GM18505 (cell line): ENCODE results near the gene ERAP2.

ENCODE experiments used
- ATAC-seq: cut with Tn5 transposase; IDR thresholded peaks from one replicate; pipeline ENCODE4 v1.9.1; 2021; ENCODE audit not compliant: unreplicated experiment
- POLR2A ChIP-seq: IDR thresholded peaks from 4 replicates; pipeline ENCODE4 v1.6.1; 2011; ENCODE audit warnings: borderline replicate concordance; ENCODE audit not compliant: insufficient read depth, insufficient read length; ENCODE audit errors: extremely low read depth

The ERAP2 gene

DNA sequence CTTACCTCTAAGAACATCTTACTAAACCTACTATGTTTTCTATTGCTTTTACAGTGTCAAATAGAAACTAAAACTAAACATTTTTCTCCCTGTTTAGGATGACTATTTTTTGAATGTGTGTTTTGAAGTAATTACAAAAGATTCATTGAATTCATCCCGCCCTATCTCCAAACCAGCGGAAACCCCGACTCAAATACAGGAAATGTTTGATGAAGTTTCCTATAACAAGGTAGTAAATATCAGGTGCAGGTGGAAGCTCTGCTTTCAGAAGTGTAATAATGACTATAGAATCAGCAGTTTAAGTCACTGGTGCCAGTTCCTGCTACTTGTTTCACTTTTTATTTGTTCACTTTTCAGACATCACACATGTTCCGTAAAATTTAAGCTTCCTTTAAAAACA is 20.0 kb downstream of the ERAP2 start:
- ATAC-seq = peak; percentile 85
- no peak for TF ChIP-seq POLR2A

DNA sequence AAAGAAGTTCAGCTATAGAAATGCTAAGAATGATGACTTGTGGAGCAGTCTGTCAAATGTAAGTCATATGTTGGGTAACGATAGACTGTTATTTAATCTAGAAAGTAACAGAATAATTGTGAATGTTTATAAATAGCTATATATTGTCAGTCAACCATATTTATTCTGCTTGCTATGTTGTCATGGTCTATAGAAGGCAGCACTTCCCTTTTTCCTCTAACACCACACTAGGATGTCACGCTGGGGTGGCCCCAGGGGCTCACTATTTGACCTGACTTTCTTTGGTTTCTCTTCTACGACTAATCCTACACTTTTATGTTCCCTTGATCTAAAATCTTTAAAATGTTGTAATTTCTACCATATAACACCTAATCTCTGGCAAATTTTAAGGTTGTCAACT is 20.5 kb downstream of the ERAP2 start:
- peak; percentile 93 for ATAC-seq

DNA sequence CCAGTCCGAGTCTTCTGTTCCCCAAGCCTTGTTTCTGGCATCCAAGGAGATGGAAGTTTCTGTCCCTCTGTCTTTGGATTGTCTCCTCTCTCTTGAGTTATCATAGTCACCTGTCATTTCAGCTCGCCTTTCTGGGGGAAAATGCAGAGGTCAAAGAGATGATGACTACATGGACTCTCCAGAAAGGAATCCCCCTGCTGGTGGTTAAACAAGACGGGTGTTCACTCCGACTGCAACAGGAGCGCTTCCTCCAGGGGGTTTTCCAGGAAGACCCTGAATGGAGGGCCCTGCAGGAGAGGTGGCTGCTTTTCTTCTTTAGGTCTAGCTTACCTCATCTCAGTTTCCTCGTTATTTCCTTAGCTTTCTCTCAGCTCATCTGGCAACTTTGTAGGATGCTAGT is 25.1 kb downstream of the ERAP2 start:
- ATAC-seq = no peak
- TF ChIP-seq POLR2A = no peak

More for the DNA sequence above, 20.5 kb downstream of the ERAP2 start:
- no peak for TF ChIP-seq POLR2A

DNA sequence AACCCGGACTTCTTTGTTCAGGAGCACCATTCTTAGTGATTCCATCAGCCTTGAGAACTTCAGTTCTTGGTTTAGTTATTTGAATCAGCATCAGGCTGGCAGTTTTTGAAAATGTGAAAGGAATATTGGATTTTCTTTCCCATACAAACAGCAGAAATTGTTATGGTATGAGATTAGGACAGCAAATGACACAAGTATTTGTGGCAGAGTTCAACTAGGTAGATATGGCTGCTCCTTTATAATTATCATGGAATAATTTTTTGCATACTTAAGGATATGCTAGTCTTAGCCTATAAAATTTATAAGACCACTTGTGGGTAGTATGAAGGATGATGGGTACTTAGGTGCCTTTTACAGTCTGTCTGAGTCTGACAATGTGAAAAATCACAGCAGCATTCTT is 25.5 kb downstream of the ERAP2 start:
- ATAC-seq = no peak
- TF ChIP-seq POLR2A = no peak

DNA sequence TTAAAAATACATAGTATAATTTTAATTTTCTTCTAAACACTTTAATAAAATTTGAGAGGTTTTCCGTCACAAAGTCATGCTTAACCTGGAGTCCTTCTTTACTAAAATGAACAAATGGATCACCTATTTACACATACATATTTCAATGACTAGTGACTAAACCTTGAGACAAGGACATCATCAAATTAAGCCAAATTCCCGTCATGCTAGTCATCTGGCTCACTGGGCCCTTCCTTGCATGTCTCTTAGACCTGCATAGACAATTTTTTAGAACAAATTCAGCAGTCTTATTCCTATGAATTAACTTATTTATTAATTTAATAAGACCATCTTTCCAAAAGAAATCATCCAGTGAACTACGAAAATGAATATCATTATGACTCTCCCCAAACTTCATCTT is 26.6 kb downstream of the ERAP2 start:
- TF ChIP-seq POLR2A = no peak
- ATAC-seq = no peak

DNA sequence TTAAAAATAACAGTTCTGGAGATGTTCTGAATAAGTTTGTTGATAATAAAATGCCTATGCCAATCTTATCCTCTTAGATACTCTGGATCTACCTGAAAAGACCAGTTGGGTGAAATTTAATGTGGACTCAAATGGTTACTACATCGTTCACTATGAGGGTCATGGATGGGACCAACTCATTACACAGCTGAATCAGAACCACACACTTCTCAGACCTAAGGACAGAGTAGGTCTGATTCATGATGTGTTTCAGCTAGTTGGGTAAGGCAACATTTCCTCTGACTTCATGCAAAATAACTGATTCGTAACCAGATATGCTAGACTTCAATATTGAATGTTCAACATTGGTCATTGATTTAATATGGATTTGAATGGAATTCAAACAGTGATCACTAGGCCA is 27.0 kb downstream of the ERAP2 start:
- ATAC-seq = no peak
- TF ChIP-seq POLR2A = no peak

DNA sequence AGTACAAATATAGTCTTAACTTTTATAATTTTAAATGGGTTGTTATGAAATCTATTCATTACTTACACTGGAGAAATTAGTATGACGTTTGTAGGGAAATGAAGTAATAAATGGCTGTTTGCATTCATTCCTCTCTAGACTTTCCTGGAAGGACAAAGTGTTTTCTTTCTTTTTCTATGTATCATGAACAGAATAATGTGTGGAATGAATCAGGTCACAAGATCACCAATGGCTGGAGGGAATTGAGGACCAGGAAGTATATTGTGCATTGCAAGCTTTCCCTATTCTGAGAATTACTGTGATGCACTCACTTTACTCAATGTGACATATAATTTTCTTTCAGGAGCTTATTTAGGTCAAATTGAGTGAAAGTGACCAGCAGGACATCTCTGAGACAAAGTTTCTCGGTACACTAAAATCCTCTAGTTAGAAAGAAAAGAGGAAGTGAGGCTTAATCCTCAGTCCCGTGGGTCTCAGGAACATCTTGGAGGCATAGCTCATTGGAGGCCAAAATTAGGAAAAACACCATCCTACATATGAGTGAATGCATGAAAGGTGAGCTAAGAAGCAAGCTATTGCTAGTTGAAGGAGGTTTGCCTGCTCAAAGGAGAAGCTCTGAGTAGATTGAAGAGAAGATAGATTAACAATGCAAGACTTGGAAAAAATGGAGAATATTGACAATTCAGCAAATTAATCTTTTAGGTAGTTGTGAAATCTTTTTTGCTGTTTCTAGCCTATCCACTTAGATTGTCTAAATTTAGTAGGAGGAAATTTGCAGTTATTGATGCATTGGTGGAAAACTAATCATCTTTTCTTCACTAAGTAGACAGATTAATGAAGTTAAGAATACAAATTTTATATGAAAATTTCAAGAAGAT is 28.0 kb downstream of the ERAP2 start:
- ATAC-seq = no peak
- no peak for TF ChIP-seq POLR2A

DNA sequence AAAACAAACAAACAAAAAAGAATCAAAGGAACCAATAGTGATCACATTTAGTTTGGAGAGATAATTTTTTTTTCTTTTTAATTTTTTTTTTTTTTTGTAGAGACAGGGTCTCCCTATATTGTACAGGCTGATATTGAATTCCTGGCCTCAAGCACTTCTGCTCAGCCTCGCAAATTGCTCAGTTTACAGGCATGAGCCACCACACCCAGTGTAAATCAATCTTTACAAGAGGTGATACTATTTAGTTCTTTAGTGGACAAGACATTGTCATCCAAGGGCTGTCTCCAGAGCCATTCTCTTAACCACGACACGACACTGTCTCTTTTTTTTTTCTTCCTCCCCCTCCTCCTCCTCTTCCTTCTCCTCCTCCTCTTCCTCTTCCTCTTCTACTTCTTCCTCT is 29.6 kb downstream of the ERAP2 start:
- no peak for TF ChIP-seq POLR2A
- no peak for ATAC-seq

DNA sequence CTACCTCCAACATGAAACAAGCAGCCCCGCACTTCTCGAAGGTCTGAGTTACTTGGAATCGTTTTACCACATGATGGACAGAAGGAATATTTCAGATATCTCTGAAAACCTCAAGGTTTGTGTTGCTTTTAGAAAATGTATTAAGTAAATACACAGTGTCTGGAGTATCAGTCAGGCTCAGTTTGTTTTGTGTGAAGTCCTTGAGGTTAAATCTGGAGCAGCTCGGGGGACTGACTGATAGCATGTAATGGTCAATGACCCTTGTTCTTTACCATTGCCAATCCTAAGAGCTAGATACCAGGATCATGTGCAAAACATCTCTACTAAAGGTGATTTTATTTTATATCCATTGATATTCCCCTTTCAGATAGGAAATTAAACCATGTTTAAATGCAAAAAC is 32.7 kb downstream of the ERAP2 start:
- TF ChIP-seq POLR2A = no peak
- ATAC-seq = no peak

DNA sequence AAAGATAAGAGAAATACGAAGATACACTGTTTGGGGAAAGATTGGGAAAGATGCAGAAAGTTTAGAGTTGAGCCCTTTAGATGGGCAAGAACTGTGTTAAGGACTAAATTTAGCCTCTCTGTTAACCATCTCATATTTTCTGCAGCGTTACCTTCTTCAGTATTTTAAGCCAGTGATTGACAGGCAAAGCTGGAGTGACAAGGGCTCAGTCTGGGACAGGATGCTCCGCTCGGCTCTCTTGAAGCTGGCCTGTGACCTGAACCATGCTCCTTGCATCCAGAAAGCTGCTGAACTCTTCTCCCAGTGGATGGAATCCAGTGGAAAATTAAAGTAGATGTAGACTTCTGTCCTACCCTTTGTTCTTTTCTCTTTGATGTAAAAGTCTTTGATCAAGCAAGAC is 33.1 kb downstream of the ERAP2 start:
- no peak for ATAC-seq
- no peak for TF ChIP-seq POLR2A

DNA sequence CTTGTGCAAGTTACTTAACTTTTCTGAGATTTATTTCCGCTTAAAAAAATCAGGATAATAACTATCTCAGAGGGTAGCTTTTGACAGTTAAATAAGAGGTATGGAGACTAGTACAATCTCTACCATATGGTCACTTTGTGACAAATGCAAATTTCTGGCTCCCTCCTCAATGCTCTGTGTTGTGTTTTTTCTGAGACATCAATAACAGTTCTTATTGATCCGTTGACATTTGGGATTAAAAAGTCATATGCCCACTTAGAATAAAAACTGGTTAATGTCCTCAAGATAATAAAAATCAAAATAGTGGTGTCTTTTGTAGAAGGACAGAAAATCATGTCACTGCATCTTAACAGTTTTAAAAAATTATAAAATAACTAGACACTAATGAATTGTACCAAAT is 34.8 kb downstream of the ERAP2 start:
- no peak for ATAC-seq
- TF ChIP-seq POLR2A = no peak

DNA sequence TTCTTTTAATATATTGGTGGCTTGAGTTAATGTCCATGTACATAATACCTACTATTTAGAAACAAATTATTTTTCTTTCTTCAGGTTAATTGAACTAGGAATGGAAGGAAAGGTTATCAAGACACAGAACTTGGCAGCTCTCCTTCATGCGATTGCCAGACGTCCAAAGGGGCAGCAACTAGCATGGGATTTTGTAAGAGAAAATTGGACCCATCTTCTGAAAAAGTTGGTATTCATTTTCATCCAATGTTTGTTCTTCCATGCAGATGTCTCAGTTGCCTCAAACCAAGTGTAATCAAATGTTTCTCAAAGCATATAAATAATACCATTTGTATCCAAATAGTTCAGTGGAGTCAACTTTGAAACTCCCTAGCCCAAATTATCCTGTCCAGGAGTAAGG is 36.9 kb downstream of the ERAP2 start:
- TF ChIP-seq POLR2A = no peak
- ATAC-seq = no peak

DNA sequence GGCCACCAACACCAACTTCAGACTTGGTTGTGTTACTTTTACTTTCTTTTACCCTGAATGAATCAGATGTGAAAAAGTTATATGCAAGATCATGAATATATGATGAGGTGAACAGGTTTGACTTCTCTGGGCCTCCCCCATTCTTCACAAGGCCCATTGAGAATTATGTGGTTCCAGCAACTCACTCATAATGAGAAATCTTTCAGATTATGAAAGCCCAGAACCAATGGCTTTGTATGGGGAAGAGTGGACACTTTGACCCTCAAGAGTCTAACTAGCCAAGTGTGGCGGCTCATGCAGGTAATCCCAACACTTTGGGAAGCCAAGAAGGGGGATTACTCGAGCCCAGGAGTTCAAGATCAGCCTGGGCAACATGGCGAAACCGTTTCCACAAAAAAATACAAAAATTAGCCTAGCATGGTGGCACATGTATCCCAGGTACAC is 43.5 kb downstream of the ERAP2 start:
- ATAC-seq = peak; percentile 50
- no peak for TF ChIP-seq POLR2A

DNA sequence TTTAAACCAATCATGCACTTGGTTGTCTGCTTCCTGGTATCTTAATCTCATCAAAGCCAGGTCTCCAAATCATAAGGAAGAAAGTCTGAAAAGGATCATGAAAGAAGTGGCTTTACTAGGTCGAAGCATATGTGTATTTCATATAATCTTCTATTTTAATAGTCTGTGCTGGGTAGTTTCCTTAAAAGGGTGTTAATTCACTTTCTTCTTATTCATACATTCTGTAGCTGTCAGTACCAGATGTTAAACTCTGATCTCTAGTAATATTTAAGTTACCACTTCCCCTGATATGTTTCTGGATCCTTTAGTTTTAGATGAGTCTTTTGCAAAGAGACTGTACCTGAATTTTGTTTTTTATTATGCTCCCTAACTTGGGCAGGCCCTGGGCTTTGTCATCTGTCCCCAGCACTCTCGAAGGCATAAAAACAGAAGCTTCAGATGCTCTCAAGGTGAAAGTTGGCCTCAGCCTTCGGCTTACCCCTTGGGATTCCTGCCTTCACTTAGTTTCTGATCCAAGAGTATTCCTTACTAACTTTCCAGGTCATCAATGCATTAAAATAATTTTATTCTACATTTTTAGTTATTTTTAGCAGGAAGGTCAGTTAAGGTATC is 44.5 kb downstream of the ERAP2 start:
- TF ChIP-seq POLR2A = no peak
- ATAC-seq = no peak
